ENCODE data around the gene TCF19.

The TCF19 gene

DNA sequence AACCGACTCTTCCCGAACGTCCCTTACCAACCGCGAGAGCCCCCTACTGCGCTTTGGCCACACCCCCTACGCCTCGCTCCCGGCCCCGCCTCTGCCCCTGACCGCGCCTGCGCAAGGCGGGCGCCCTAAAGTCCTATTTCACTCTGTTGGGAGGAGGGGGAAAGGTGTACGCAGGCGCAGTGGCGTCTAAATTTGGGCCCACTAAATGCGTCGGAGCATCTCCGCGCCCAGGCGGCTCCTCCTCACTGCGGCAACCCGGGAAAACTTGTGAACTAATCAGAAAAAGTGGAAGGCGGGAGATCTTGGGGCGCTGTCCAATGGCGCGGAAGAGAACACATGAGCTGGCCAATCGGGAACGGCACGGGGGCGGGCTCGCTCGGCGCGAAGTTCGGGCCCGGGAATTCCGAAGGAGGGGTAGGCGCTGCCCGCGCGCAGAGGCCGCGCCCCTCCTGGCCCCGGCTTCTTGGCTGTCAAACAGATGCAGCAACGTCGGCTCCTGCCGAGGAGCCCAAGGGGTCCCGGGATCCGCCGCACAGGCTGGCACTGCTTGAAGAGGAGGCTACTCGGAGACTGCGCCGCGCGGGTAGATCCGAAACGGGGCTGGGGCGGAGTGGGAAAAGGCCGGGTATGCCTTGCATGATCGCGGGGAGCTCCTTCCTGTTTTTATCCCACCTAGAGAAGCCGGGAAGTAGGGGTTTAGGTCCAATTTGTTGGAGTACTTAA, at the start of gene TCF19:
TSS of gene TCF19 (plus strand) at position 450 of the 723 bp plus-strand sequence. CDS start 881 bp downstream, outside the sequence.
- H3K27me3 Mint-ChIP-seq, result no peaks in the 10 kb centered on the region
- H3K36me3 Mint-ChIP-seq, result no peaks in the 10 kb centered on the region
- H3K4me3 Mint-ChIP-seq, result peak within 1 kb of the TSS; percentile 88
- no peaks in the 10 kb centered on the region for H3K9me3 Mint-ChIP-seq
- H3K4me1 Mint-ChIP-seq, result peaks cover 32% of the 10 kb centered on the region
- peak within 1 kb of the TSS; percentile 87 for H3K27ac Mint-ChIP-seq

DNA sequence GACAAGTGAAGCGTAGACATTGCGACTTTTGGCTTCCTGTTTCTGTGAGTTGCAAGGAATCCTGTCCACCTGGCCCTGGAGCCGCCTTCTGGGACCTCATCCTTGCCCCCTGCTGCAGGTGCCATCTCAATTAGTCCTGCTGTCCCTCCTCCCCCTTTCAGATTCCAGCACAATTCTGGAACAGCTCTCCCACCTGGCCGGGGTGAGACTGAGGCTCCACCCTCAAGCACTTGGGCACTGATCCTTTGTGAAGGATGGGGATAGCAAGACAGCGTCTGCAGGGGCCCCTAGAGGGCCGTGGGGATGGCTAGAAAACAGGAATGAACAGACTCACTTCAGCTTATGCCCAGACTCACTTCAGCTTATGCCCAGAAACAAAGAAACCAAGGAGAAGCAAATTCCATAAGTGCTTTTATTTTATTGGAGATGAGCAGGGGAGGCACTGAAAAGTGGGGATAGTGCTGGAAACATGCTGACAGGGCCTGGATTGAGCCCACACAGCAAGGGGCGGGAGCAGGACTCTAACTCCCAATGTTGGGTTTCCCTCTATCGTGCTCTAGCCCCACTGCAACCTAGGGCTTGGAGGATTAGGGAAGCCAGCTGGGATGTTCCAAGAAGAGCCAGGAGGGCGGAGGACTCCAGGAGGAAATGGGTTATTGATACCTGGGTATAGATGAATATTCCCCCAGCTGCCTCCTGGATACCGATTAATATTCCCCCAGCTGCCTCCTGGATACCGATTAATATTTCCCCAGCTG, 47.4 kb upstream of the TCF19 start:
- Mint-ChIP-seq H3K4me1 (no peaks in the 10 kb centered on the region), H3K36me3 (no peaks in the 10 kb centered on the region), H3K27me3 (no peaks in the 10 kb centered on the region), H3K9me3 (no peaks in the 10 kb centered on the region), H3K27ac (no peak overlapping the region), H3K4me3 (no peak overlapping the region)

DNA sequence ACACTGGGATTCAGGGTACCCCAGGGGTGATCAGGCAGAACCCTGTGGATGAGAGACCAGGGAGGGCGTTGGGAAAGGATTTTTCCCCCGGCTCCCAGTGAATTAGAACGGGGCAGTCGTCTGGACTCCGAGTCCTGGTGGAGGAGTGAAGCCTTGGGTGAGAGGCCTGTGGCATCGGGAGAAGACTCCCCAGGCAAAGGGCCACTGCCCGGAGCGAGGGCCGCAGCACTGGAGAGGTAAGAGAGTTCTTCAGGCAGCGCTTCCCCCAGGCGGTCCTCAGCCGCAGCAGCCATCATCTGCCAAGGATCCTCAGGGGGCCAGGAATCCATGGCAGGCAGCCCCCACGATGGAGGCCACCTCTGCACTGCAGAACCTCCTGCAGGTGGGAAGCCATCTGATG, 46.7 kb upstream of the TCF19 start:
- no peak overlapping the region for H3K4me3 Mint-ChIP-seq
- no peaks in the 10 kb centered on the region for H3K36me3 Mint-ChIP-seq
- H3K27ac Mint-ChIP-seq, result no peak overlapping the region
- H3K9me3 Mint-ChIP-seq, result no peaks in the 10 kb centered on the region
- no peaks in the 10 kb centered on the region for H3K27me3 Mint-ChIP-seq
- no peaks in the 10 kb centered on the region for H3K4me1 Mint-ChIP-seq

GRCh38 chr6:31112478-31112877, 45.9 kb upstream of the TCF19 start, which contains the start of gene C6orf15:
Gene C6orf15, minus strand, starts transcription at chr6:31112575. Its CDS starts 20 bp downstream, at chr6:31112555.
- Mint-ChIP-seq H3K9me3 (no peaks in the 10 kb centered on the region), H3K4me3 (no peak within 1 kb of the TSS), H3K27ac (no peak within 1 kb of the TSS), H3K36me3 (no peaks in the 10 kb centered on the region), H3K4me1 (no peaks in the 10 kb centered on the region), H3K27me3 (no peaks in the 10 kb centered on the region)

GRCh38 chr6:31113861-31114540, 44.4 kb upstream of the TCF19 start:
- Mint-ChIP-seq H3K4me3 (no peak overlapping the region), H3K27ac (no peak overlapping the region), H3K9me3 (no peaks in the 10 kb centered on the region), H3K27me3 (no peaks in the 10 kb centered on the region), H3K36me3 (no peaks in the 10 kb centered on the region), H3K4me1 (no peaks in the 10 kb centered on the region)

GRCh38 chr6:31114541-31114878, 43.9 kb upstream of the TCF19 start, which contains the start of gene PSORS1C1:
Gene PSORS1C1, plus strand, starts transcription at chr6:31114800. Its CDS starts 14,833 bp downstream, at chr6:31129633.
- Mint-ChIP-seq H3K4me1 (no peaks in the 10 kb centered on the region), H3K27me3 (no peaks in the 10 kb centered on the region), H3K9me3 (no peaks in the 10 kb centered on the region), H3K4me3 (no peak within 1 kb of the TSS), H3K27ac (no peak within 1 kb of the TSS), H3K36me3 (no peaks in the 10 kb centered on the region)

DNA sequence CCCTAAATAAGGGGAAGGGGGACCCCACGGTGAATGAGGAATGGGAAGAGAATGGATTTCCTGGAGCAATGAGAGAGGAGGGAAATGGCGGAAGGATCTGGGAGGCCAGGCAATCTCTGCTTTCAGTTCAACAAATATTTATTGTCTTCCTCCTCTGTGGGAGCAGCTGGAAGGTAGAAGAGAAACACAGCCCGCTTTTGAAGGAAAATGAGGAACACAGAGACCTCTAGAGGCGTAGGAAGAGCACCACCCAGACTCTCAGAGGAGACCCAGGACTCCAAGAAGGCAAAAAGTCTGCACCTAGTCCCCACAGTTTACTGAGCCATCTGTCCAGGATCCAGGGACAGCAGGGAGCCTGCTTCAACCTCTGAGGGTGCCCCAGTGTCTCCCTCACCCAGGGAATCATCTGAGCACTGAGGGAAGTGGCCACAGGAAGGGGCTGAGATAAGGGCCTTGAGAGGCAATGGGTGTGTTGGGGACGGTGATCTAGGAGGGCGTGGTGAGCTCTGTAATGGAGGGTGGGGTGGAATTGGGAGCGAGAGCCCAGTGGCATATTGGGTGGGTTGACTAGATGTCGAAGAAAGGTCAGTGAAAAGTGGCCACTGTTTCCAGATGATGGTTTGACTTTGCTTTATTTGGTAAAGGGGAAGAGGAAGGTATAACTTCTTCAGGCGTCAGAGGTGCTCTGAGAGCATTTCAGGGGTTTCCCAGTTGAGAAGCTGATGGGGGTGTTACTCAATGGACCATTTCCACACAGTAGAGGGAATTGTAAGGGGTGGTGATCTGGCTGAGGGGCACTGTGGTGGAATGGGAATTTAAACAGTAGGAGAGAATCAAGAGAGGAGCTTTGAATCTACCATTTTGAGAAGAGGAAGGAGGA, 43.2 kb upstream of the TCF19 start:
- Mint-ChIP-seq H3K36me3 (no peaks in the 10 kb centered on the region), H3K4me1 (no peaks in the 10 kb centered on the region), H3K9me3 (no peaks in the 10 kb centered on the region), H3K27me3 (no peaks in the 10 kb centered on the region), H3K4me3 (no peak overlapping the region), H3K27ac (no peak overlapping the region)

DNA sequence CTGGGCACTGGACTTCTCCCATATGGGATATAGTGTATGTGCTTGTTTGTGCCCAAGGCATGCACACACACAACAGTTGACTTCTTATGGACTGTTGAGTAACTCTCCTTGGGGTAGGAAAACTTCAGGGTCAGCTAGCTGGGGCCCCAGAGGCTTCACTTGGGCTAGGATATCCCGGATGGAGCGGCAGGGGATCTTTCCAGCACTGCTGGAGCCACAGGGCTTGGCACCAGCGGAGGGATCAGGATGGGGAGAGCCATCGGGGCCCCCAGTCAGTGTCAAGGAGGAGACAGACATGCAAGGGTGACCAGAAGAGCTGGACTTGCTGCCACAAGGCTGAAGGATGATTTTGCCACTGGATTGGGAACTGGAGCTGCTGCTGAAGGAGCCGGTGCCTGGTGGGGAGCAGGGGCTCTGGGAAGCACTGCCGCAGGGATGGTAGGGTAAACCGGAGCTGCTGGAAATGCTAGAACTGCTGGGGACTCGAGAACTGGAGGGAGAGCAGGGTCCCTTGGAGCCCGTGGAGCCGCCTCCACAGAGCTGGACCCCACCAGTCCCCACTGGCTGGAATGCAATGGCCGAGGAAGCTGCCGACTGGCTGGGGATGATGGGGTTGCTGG, 42.3 kb upstream of the TCF19 start:
- no peak overlapping the region for H3K27ac Mint-ChIP-seq
- H3K9me3 Mint-ChIP-seq, result no peaks in the 10 kb centered on the region
- no peaks in the 10 kb centered on the region for H3K27me3 Mint-ChIP-seq
- no peaks in the 10 kb centered on the region for H3K36me3 Mint-ChIP-seq
- no peak overlapping the region for H3K4me3 Mint-ChIP-seq
- no peaks in the 10 kb centered on the region for H3K4me1 Mint-ChIP-seq

GRCh38 chr6:31116661-31117385, 41.6 kb upstream of the TCF19 start:
- Mint-ChIP-seq H3K4me1 (no peaks in the 10 kb centered on the region), H3K4me3 (no peak overlapping the region), H3K27ac (no peak overlapping the region), H3K9me3 (no peaks in the 10 kb centered on the region), H3K27me3 (no peaks in the 10 kb centered on the region), H3K36me3 (no peaks in the 10 kb centered on the region)

GRCh38 chr6:31118178-31118577, 40.2 kb upstream of the TCF19 start:
- no peak overlapping the region for H3K27ac Mint-ChIP-seq
- H3K36me3 Mint-ChIP-seq, result no peaks in the 10 kb centered on the region
- H3K9me3 Mint-ChIP-seq, result no peaks in the 10 kb centered on the region
- no peaks in the 10 kb centered on the region for H3K27me3 Mint-ChIP-seq
- H3K4me1 Mint-ChIP-seq, result no peaks in the 10 kb centered on the region
- no peak overlapping the region for H3K4me3 Mint-ChIP-seq

DNA sequence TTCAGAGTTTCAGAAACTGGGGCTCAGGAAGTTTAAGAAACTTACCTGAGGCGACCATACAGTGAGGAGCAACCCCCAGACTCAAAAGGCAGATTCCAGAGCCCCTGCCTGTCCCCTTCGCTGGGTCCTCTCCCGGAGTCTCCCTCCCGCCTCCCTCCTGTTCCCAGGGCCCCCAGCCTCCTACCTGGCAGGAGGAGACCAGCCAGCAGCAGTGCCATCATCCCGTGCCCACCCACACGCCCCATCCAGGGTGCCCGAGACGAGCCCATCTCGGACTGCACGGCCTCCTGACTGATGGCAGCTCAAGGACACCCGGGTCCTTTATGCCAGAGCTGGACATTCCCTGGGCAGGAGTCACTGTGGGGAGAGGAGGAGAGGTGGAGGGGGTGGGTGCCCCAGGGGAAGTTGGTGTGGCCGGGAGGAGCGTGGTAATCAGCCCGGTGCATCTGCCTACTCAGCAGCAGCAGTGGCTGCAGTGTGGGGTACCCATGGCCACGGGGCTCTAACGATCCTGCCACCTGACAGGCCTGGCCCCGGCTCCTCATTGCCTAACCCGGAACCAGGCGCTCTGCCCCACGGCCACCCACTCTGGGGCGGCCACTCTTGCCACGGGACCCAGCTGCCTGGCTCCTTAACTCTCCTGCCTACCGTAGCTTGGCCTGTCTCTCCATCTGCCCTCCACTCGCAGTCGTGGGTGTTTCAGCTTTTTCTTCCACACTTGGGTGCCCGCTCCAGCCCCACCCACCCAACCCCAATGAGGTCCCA, 38.1 kb upstream of the TCF19 start, which contains the start of gene CDSN:
TSS of gene CDSN (minus strand) at position 296 of the 765 bp plus-strand sequence. CDS start at position 269, 27 bp downstream.
- Mint-ChIP-seq H3K4me1 (no peaks in the 10 kb centered on the region), H3K36me3 (no peaks in the 10 kb centered on the region), H3K9me3 (no peaks in the 10 kb centered on the region), H3K4me3 (no peak within 1 kb of the TSS), H3K27me3 (no peaks in the 10 kb centered on the region), H3K27ac (no peak within 1 kb of the TSS)

GRCh38 chr6:31121131-31121790, 37.1 kb upstream of the TCF19 start:
- Mint-ChIP-seq H3K27me3 (no peaks in the 10 kb centered on the region), H3K4me3 (no peak overlapping the region), H3K27ac (no peak overlapping the region), H3K36me3 (no peaks in the 10 kb centered on the region), H3K9me3 (no peaks in the 10 kb centered on the region), H3K4me1 (no peaks in the 10 kb centered on the region)

Data from activated naive CD4-positive, alpha-beta T cell treated with anti-CD3 and anti-CD28 coated beads, Interleukin-2, amount 50 U/mL, for 24 hours (primary cell).